Measurements from ENCODE around the gene LIMK1. TPM values are rescaled to one million over a fixed set of nuclear protein-coding genes. Genes with fewer than 3 reads are reported as not detected.

Gene LIMK1
- total RNA-seq, 2 experiments from 2014 or later, result 7.8 to 8.2 TPM

- peaks cover 12% of the 10 kb centered on the region for H3K4me1 Mint-ChIP-seq (ENCODE audit: low read depth)
- Histone ChIP-seq H3K27me3 (ENCODE audit: control insufficient read depth in 1 of 2, insufficient read depth in 2 of 2, low read length in 2 of 2) (no peaks in the 10 kb centered on the region), H3K4me1 (ENCODE audit: insufficient read depth, low read length) (peaks cover 20% of the 10 kb centered on the region), H3K36me3 (ENCODE audit: insufficient read depth, low read length) (no peaks in the 10 kb centered on the region), H3K27ac (ENCODE audit: low read depth in 1 of 2, low read length in 2 of 2) (no peak overlapping the region), H3K4me3 (ENCODE audit: low read length) (peak overlapping the region; percentile 67), H3K9me3 (ENCODE audit: control insufficient read depth in 1 of 2, insufficient read depth in 1 of 2, low read length in 2 of 2) (no peaks in the 10 kb centered on the region)
- H3K9me3 Mint-ChIP-seq, result no peaks in the 10 kb centered on the region
- H3K27ac Mint-ChIP-seq, result peak overlapping the region; percentile 62
- intact Hi-C loops (cut with DNase I, micrococcal nuclease), result loop anchor here in 1 of 2 experiments (5.0 to 10.0 kb wide), 4 partner anchors 87 to 350 kb away; partner anchors contain the start of genes ABHD11, EIF4H and RFC2
- no peaks in the 10 kb centered on the region for H3K27me3 Mint-ChIP-seq
- DNase-seq, result no peak
- ATAC-seq (ENCODE audit: poor library complexity), result no peak
- ChIA-PET CTCF (no interaction called here), POLR2A (interaction anchor here (2.2 kb wide), 1 partner anchor 9 kb away, joined by 17 read pairs; no protein-coding TSS in a partner anchor)
- no peak for TF ChIP-seq CTCF (IDR thresholded peaks at IDR 0.05)
- peak overlapping the region; percentile 88 for H3K4me3 Mint-ChIP-seq
- no peaks in the 10 kb centered on the region for H3K36me3 Mint-ChIP-seq (ENCODE audit: low read depth)
Measured at GRCh38 chr7:74084722-74085578, 1.3 kb downstream of the LIMK1 start.

GRCh38 chr7:74087791-74088453 is 4.3 kb downstream of the LIMK1 start:
- intact Hi-C loops (cut with DNase I, micrococcal nuclease), result loop anchor here in 1 of 2 experiments (5.0 to 10.0 kb wide), 3 partner anchors 84 to 353 kb away; partner anchors contain the start of genes ABHD11 and EIF4H

More at GRCh38 chr7:74087791-74088453, 4.3 kb downstream of the LIMK1 start:
- no peak for TF ChIP-seq CTCF (IDR thresholded peaks at IDR 0.05)
- DNase-seq (no peak), ATAC-seq (ENCODE audit: poor library complexity) (no peak)
- Histone ChIP-seq H3K36me3 (ENCODE audit: insufficient read depth, low read length) (no peaks in the 10 kb centered on the region), H3K4me1 (ENCODE audit: insufficient read depth, low read length) (peaks cover 25% of the 10 kb centered on the region), H3K27me3 (ENCODE audit: control insufficient read depth in 1 of 2, insufficient read depth in 2 of 2, low read length in 2 of 2) (no peaks in the 10 kb centered on the region), H3K9me3 (ENCODE audit: control insufficient read depth in 1 of 2, insufficient read depth in 1 of 2, low read length in 2 of 2) (no peaks in the 10 kb centered on the region), H3K27ac (ENCODE audit: low read depth in 1 of 2, low read length in 2 of 2) (no peak overlapping the region), H3K4me3 (ENCODE audit: low read length) (no peak overlapping the region)
- Mint-ChIP-seq H3K36me3 (ENCODE audit: low read depth) (no peaks in the 10 kb centered on the region), H3K27me3 (no peaks in the 10 kb centered on the region), H3K27ac (no peak overlapping the region), H3K9me3 (no peaks in the 10 kb centered on the region), H3K4me3 (no peak overlapping the region), H3K4me1 (ENCODE audit: low read depth) (peaks cover 12% of the 10 kb centered on the region)
- CTCF ChIA-PET, result interaction anchor here (0.6 kb wide), 1 partner anchor 20 kb away, joined by 4 read pairs; no protein-coding TSS in a partner anchor
- POLR2A ChIA-PET, result no interaction called here
